ENCODE data around the gene SLC15A3.

Gene SLC15A3

GRCh38 chr11:60930394-60930793 is 21.6 kb downstream of the SLC15A3 start:
- Histone ChIP-seq H3K4me2 (ENCODE audit: low read length) (no peak overlapping the region), H3K4me3 (ENCODE audit: low read length) (no peak overlapping the region), H3K4me1 (ENCODE audit: low read length) (peaks cover 57% of the 10 kb centered on the region), H3K9me3 (ENCODE audit: insufficient read depth, low read length) (no peaks in the 10 kb centered on the region), H3K27me3 (ENCODE audit: low read depth, low read length) (no peaks in the 10 kb centered on the region), H3K36me3 (replicated peaks; ENCODE audit: low read depth, low read length) (peaks cover 16% of the 10 kb centered on the region), H3K79me2 (ENCODE audit: low read length) (no peaks in the 10 kb centered on the region), H3K27ac (ENCODE audit: low read length) (no peak overlapping the region), H3K9ac (ENCODE audit: low read length) (no peak overlapping the region), H4K20me1 (ENCODE audit: insufficient read depth, low read length) (peaks cover 6% of the 10 kb centered on the region; the same call in 1 of the 2 replicates), H2AFZ (ENCODE audit: low read depth, low read length) (no peak overlapping the region)
- TF ChIP-seq EZH2phosphoT487 (IDR thresholded peaks at IDR 0.05; ENCODE audit: low read depth) (no peak), CTCF (IDR thresholded peaks at IDR 0.05; ENCODE audit: low read depth, low read length) (no peak)

- Histone ChIP-seq H3K27me3 (ENCODE audit: low read depth, low read length) (no peaks in the 10 kb centered on the region), H3K9me3 (ENCODE audit: insufficient read depth, low read length) (no peaks in the 10 kb centered on the region), H3K36me3 (replicated peaks; ENCODE audit: low read depth, low read length) (peaks cover 12% of the 10 kb centered on the region), H3K27ac (ENCODE audit: low read length) (no peak overlapping the region), H3K4me1 (ENCODE audit: low read length) (peaks cover 56% of the 10 kb centered on the region), H3K4me3 (ENCODE audit: low read length) (no peak overlapping the region), H4K20me1 (ENCODE audit: insufficient read depth, low read length) (no peaks in the 10 kb centered on the region), H3K79me2 (ENCODE audit: low read length) (no peaks in the 10 kb centered on the region), H3K9ac (ENCODE audit: low read length) (no peak overlapping the region), H2AFZ (ENCODE audit: low read depth, low read length) (no peak overlapping the region), H3K4me2 (ENCODE audit: low read length) (no peak overlapping the region)
- no peak for TF ChIP-seq CTCF (IDR thresholded peaks at IDR 0.05; ENCODE audit: low read depth, low read length)
- no peak for TF ChIP-seq EZH2phosphoT487 (IDR thresholded peaks at IDR 0.05; ENCODE audit: low read depth)
Measured at GRCh38 chr11:60929764-60930163, 22.2 kb downstream of the SLC15A3 start.

- Histone ChIP-seq H4K20me1 (ENCODE audit: insufficient read depth, low read length) (no peaks in the 10 kb centered on the region), H3K36me3 (replicated peaks; ENCODE audit: low read depth, low read length) (peaks cover 13% of the 10 kb centered on the region), H3K4me3 (ENCODE audit: low read length) (no peak overlapping the region), H3K79me2 (ENCODE audit: low read length) (no peaks in the 10 kb centered on the region), H2AFZ (ENCODE audit: low read depth, low read length) (no peak overlapping the region), H3K9me3 (ENCODE audit: insufficient read depth, low read length) (no peaks in the 10 kb centered on the region), H3K4me2 (ENCODE audit: low read length) (no peak overlapping the region), H3K9ac (ENCODE audit: low read length) (no peak overlapping the region), H3K27me3 (ENCODE audit: low read depth, low read length) (no peaks in the 10 kb centered on the region), H3K4me1 (ENCODE audit: low read length) (peaks cover 49% of the 10 kb centered on the region), H3K27ac (ENCODE audit: low read length) (no peak overlapping the region)
- TF ChIP-seq CTCF (IDR thresholded peaks at IDR 0.05; ENCODE audit: low read depth, low read length), result no peak
- TF ChIP-seq EZH2phosphoT487 (IDR thresholded peaks at IDR 0.05; ENCODE audit: low read depth), result no peak
Measured at GRCh38 chr11:60928563-60929001, 23.4 kb downstream of the SLC15A3 start.

- H3K4me3 ChIP-seq (ENCODE audit: low read length), result no peak overlapping the region
- peaks cover 20% of the 10 kb centered on the region for H3K36me3 ChIP-seq (replicated peaks; ENCODE audit: low read depth, low read length)
Measured at GRCh38 chr11:60927600-60927999, 24.4 kb downstream of the SLC15A3 start.

More at GRCh38 chr11:60927600-60927999, 24.4 kb downstream of the SLC15A3 start:
- Histone ChIP-seq H4K20me1 (ENCODE audit: insufficient read depth, low read length) (no peaks in the 10 kb centered on the region), H3K79me2 (ENCODE audit: low read length) (no peaks in the 10 kb centered on the region), H3K4me2 (ENCODE audit: low read length) (no peak overlapping the region), H3K9ac (ENCODE audit: low read length) (no peak overlapping the region), H3K9me3 (ENCODE audit: insufficient read depth, low read length) (no peaks in the 10 kb centered on the region), H3K27ac (ENCODE audit: low read length) (no peak overlapping the region), H3K27me3 (ENCODE audit: low read depth, low read length) (no peaks in the 10 kb centered on the region), H2AFZ (ENCODE audit: low read depth, low read length) (no peak overlapping the region), H3K4me1 (ENCODE audit: low read length) (peaks cover 46% of the 10 kb centered on the region)
- TF ChIP-seq CTCF (IDR thresholded peaks at IDR 0.05; ENCODE audit: low read depth, low read length) (no peak), EZH2phosphoT487 (IDR thresholded peaks at IDR 0.05; ENCODE audit: low read depth) (no peak)
